Smooth muscle cell (in vitro differentiated cells): Measurements from ENCODE around the gene ADGRF5. TPM values are rescaled to one million over a fixed set of nuclear protein-coding genes. Genes with fewer than 3 reads are reported as not detected.

Source experiments
- DNase-seq: peaks from one replicate; lab custom pipeline; 2025; ENCODE audit not compliant: unreplicated experiment; lab: John Stamatoyannopoulos, UW
- H2AFZ ChIP-seq: fragments of 200-600 bp; sonication (generic); 2 replicates; pipeline ENCODE4 v1.6.0; 2016; ENCODE audit warnings: antibody characterized with exemption, low read depth, mild to moderate bottlenecking
- H3F3A ChIP-seq: fragments of 200-600 bp; sonication (generic); 2 replicates; pipeline ENCODE4 v1.6.0; 2017; ENCODE audit warnings: antibody characterized with exemption, low read depth
- H3K27ac ChIP-seq: fragments of 200-600 bp; sonication (generic); 2 replicates; pipeline ENCODE4 v1.5.1; 2016; ENCODE audit warnings: low read depth, mild to moderate bottlenecking
- H3K27me3 ChIP-seq: fragments of 200-600 bp; sonication (generic); 2 replicates; pipeline ENCODE4 v1.6.1; 2016; ENCODE audit warnings: low read depth, mild to moderate bottlenecking
- H3K36me3 ChIP-seq: fragments of 200-600 bp; sonication (generic); 2 replicates; pipeline ENCODE4 v1.5.1; 2016; ENCODE audit warnings: low read depth
- H3K4me1 ChIP-seq: fragments of 200-600 bp; sonication (generic); 2 replicates; pipeline ENCODE4 v1.5.1; 2016; ENCODE audit warnings: low read depth
- H3K4me2 ChIP-seq: fragments of 200-600 bp; sonication (generic); 2 replicates; pipeline ENCODE4 v1.6.0; 2016; ENCODE audit warnings: mild to moderate bottlenecking
- H3K4me3 ChIP-seq: fragments of 200-600 bp; sonication (generic); 2 replicates; pipeline ENCODE4 v1.5.1; 2016; ENCODE audit warnings: mild to moderate bottlenecking
- H3K79me2 ChIP-seq: fragments of 200-600 bp; sonication (generic); 2 replicates; pipeline ENCODE4 v1.6.0; 2016; ENCODE audit warnings: low read depth, mild to moderate bottlenecking
- H3K9ac ChIP-seq: fragments of 200-600 bp; sonication (generic); 2 replicates; pipeline ENCODE4 v1.6.0; 2016; ENCODE audit warnings: low read depth
- H3K9me3 ChIP-seq: fragments of 200-600 bp; sonication (generic); replicated peaks from 2 replicates; pipeline ENCODE4 v1.5.1; 2016; ENCODE audit warnings: low read depth
- H4K20me1 ChIP-seq: fragments of 200-600 bp; sonication (generic); 2 replicates; pipeline ENCODE4 v1.6.0; 2016; ENCODE audit warnings: low read depth
- WGBS: methylation state at CpG from one replicate; pipeline ENCODE4 v1.1.7; 2016; ENCODE audit warnings: low lambda C conversion rate; 5-methylcytosine and 5-hydroxymethylcytosine counted together
- polyA plus RNA-seq: library from polyadenylated mRNA; unstranded; fragments of >200 nt; fragmentation: Nextera tagmentation; extraction: Ambion mirVana; gene quantifications from 2 replicates; pipeline ENCODE4 v1.2.1, GENCODE V29; 2016
- total RNA-seq: library from RNA; depleted of rRNA; stranded (reverse); fragments of >200 nt; gene quantifications from 2 replicates; pipeline ENCODE4 v1.2.3, GENCODE V29; 2014
- TF ChIP-seq, protein P1 (sequence below): fragments of 200-600 bp; sonication (generic); IDR thresholded peaks from 2 replicates; pipeline ENCODE4 v1.5.1; 2017; ENCODE audit warnings: borderline replicate concordance, mild to moderate bottlenecking, antibody characterized with exemption; ENCODE audit not compliant: insufficient read depth, poor library complexity, severe bottlenecking

Gene ADGRF5
- total and polyA plus RNA-seq, 2 experiments from 2014 or later: 0.13 TPM; not detected in 1

DNA sequence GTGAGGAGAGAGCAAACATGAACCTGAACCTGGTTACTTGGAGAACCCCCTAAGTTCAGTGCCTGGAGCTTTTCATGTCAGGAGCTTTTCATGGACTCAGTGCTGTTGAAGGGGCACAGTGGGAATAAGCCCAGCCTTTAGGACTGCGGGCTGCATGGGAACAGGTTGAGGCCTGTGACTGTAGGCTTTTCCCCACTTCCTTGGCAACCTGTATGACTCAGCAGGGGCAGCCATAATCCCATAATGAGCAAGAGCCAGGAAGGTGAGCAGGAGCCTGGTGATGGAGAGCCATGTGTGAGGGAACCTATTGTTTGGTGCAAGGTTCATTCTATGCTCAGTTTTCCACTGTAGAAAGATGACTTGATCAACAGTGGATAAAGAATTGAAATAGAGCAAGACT lies 105.1 kb downstream of the ADGRF5 start:
- Histone ChIP-seq H3K9ac (no peak overlapping the region), H3F3A (no peaks in the 10 kb centered on the region), H3K4me2 (no peak overlapping the region), H3K4me3 (no peak overlapping the region), H4K20me1 (no peaks in the 10 kb centered on the region), H3K27ac (no peak overlapping the region), H3K27me3 (no peaks in the 10 kb centered on the region), H3K9me3 (no peaks in the 10 kb centered on the region), H3K4me1 (no peaks in the 10 kb centered on the region), H3K36me3 (no peaks in the 10 kb centered on the region), H2AFZ (no peak overlapping the region), H3K79me2 (no peaks in the 10 kb centered on the region)
- no peak for DNase-seq
- 77% methylated on average over 1 of the region's 1 CpG for WGBS
- TF ChIP-seq, protein P1, sequence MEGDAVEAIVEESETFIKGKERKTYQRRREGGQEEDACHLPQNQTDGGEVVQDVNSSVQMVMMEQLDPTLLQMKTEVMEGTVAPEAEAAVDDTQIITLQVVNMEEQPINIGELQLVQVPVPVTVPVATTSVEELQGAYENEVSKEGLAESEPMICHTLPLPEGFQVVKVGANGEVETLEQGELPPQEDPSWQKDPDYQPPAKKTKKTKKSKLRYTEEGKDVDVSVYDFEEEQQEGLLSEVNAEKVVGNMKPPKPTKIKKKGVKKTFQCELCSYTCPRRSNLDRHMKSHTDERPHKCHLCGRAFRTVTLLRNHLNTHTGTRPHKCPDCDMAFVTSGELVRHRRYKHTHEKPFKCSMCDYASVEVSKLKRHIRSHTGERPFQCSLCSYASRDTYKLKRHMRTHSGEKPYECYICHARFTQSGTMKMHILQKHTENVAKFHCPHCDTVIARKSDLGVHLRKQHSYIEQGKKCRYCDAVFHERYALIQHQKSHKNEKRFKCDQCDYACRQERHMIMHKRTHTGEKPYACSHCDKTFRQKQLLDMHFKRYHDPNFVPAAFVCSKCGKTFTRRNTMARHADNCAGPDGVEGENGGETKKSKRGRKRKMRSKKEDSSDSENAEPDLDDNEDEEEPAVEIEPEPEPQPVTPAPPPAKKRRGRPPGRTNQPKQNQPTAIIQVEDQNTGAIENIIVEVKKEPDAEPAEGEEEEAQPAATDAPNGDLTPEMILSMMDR: no peak

DNA sequence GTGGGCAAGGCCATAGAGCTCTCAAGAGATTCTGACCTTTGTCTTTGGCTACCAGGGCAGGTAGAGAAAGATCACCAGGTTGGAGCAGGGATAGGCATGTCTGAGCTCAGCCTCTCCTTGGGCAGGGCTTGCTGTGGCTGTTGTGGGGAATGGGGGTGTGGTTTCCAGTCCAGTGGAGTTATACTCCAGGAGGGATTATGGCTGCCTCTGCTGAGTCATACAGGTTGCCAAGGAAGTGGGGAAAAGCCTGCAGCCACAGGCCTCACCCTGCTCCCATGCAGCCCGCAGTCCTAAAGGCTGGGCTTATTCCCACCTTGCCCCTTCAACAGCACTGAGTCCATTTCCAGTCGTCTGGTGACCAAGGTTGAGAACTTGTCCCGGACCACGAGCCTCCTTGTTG lies 106.6 kb downstream of the ADGRF5 start:
- H3K27me3 ChIP-seq: no peaks in the 10 kb centered on the region
- 49% methylated on average over 4 of the region's 4 CpGs for WGBS
- no peak overlapping the region for H2AFZ ChIP-seq
- no peaks in the 10 kb centered on the region for H3K36me3 ChIP-seq
- H3K4me2 ChIP-seq: no peak overlapping the region
- H3K4me3 ChIP-seq: no peak overlapping the region
- no peaks in the 10 kb centered on the region for H4K20me1 ChIP-seq
- H3F3A ChIP-seq: no peaks in the 10 kb centered on the region
- DNase-seq: no peak
- no peaks in the 10 kb centered on the region for H3K4me1 ChIP-seq
- H3K79me2 ChIP-seq: no peaks in the 10 kb centered on the region
- no peak overlapping the region for H3K9ac ChIP-seq
- no peaks in the 10 kb centered on the region for H3K9me3 ChIP-seq
- H3K27ac ChIP-seq: no peak overlapping the region
- TF ChIP-seq, protein P1: no peak

DNA sequence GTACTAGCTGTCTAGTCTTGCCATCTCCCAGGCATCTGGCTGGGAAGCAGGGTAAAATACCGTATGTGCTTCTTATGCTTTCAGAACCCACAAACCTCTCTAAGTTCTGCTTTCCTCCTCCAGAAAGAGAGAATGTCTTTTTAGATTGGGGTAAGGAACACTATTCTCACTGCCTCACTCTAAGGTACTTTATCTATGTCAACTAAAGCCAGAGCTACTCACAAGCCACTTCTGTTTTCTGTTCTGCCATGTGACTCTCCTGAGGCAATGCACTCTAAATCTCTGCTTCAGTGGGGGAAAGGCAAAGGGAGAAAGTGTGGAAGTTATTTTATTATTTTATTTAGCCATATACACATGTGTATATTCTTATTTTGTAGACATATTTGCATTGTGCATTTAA lies 112.9 kb downstream of the ADGRF5 start:
- no peaks in the 10 kb centered on the region for H3K9me3 ChIP-seq
- TF ChIP-seq, protein P1: no peak
- WGBS: 71% methylated on average over 1 of the region's 1 CpG
- H3K27ac ChIP-seq: no peak overlapping the region
- no peaks in the 10 kb centered on the region for H3K36me3 ChIP-seq
- H4K20me1 ChIP-seq: no peaks in the 10 kb centered on the region
- H2AFZ ChIP-seq: no peak overlapping the region
- H3K4me3 ChIP-seq: no peak overlapping the region
- DNase-seq: no peak
- H3K79me2 ChIP-seq: no peaks in the 10 kb centered on the region
- no peak overlapping the region for H3K9ac ChIP-seq
- no peaks in the 10 kb centered on the region for H3F3A ChIP-seq
- H3K27me3 ChIP-seq: peaks cover 3% of the 10 kb centered on the region
- no peak overlapping the region for H3K4me2 ChIP-seq
- H3K4me1 ChIP-seq: no peaks in the 10 kb centered on the region

Other genes starting within 250 kb of the ADGRF5 start
- under 0.01 TPM in 1 of 2 replicates, not detected in the other for gene TDRD6, start 234.1 kb downstream of the ADGRF5 start, total RNA-seq
- not detected in 2 replicates for gene TDRD6, start 234.1 kb downstream of the ADGRF5 start, polyA plus RNA-seq
- 0.27 and 1.2 TPM in 2 replicates for gene PLA2G7, start 186.6 kb downstream of the ADGRF5 start, total RNA-seq
- 0.30 and 0.56 TPM in 2 replicates for gene PLA2G7, start 186.6 kb downstream of the ADGRF5 start, polyA plus RNA-seq
- gene ANKRD66, start 175.0 kb downstream of the ADGRF5 start, total RNA-seq: not detected in 2 replicates
- not detected in 2 replicates for gene ANKRD66, start 175.0 kb downstream of the ADGRF5 start, polyA plus RNA-seq
- not detected in 2 replicates for gene MEP1A, start 128.5 kb downstream of the ADGRF5 start, total RNA-seq
- not detected in 2 replicates for gene MEP1A, start 128.5 kb downstream of the ADGRF5 start, polyA plus RNA-seq
- gene ADGRF1, start 120.4 kb upstream of the ADGRF5 start, total RNA-seq: not detected in 2 replicates
- gene ADGRF1, start 120.4 kb upstream of the ADGRF5 start, polyA plus RNA-seq: not detected in 2 replicates